ENCODE results near the gene BPI.
"Not testable (repeated sequence)": the region's sequence is repeated elsewhere in the genome, so short reads cannot be mapped to it uniquely, and the experiment has no call there.

The BPI gene

GRCh38 chr20:38304845-38305447 lies 990 bp downstream of the BPI start:
- DNase-seq (ENCODE audit: low spot score), result peak; percentile 17

GRCh38 chr20:38305541-38305940 lies 1.6 kb downstream of the BPI start:
- no peak for DNase-seq (ENCODE audit: low spot score)

GRCh38 chr20:38306379-38306778 lies 2.4 kb downstream of the BPI start:
- no peak for DNase-seq (ENCODE audit: low spot score)

GRCh38 chr20:38307371-38308046 lies 3.6 kb downstream of the BPI start:
- no peak for DNase-seq (ENCODE audit: low spot score)

GRCh38 chr20:38308047-38308438 lies 4.1 kb downstream of the BPI start:
- DNase-seq (ENCODE audit: low spot score), result no peak

GRCh38 chr20:38308447-38308846 lies 4.5 kb downstream of the BPI start:
- no peak for DNase-seq (ENCODE audit: low spot score)

GRCh38 chr20:38311091-38311490 lies 7.1 kb downstream of the BPI start:
- DNase-seq (ENCODE audit: low spot score), result no peak

- no peak for DNase-seq (ENCODE audit: low spot score)
These were observed 7.5 kb downstream of the BPI start for GRCh38 chr20:38311491-38311890.

GRCh38 chr20:38313676-38314075 lies 9.7 kb downstream of the BPI start:
- DNase-seq (ENCODE audit: low spot score), result no peak

- DNase-seq (ENCODE audit: low spot score), result not testable (repeated sequence)
These were observed 10.4 kb downstream of the BPI start for GRCh38 chr20:38314350-38314749.

GRCh38 chr20:38315290-38315966 lies 11.5 kb downstream of the BPI start:
- DNase-seq (ENCODE audit: low spot score), result no peak

- no peak for DNase-seq (ENCODE audit: low spot score)
These were observed 12.4 kb downstream of the BPI start for GRCh38 chr20:38316341-38316740.

GRCh38 chr20:38317422-38317821 lies 13.5 kb downstream of the BPI start:
- no peak for DNase-seq (ENCODE audit: low spot score)

GRCh38 chr20:38320221-38320620 lies 16.3 kb downstream of the BPI start:
- DNase-seq (ENCODE audit: low spot score), result no peak

- peak; percentile 50 for DNase-seq (ENCODE audit: low spot score)
These were observed 18.1 kb downstream of the BPI start for GRCh38 chr20:38321959-38322598.

- no peak for DNase-seq (ENCODE audit: low spot score)
These were observed 20.2 kb downstream of the BPI start for GRCh38 chr20:38324159-38324558.

GRCh38 chr20:38325167-38325566 lies 21.2 kb downstream of the BPI start:
- no peak for DNase-seq (ENCODE audit: low spot score)

- no peak for DNase-seq (ENCODE audit: low spot score)
These were observed 21.9 kb downstream of the BPI start for GRCh38 chr20:38325905-38326304.

- no peak for DNase-seq (ENCODE audit: low spot score)
These were observed 22.4 kb downstream of the BPI start for GRCh38 chr20:38326309-38326708.

GRCh38 chr20:38330638-38331037 lies 26.7 kb downstream of the BPI start:
- DNase-seq (ENCODE audit: low spot score), result no peak

- DNase-seq (ENCODE audit: low spot score), result no peak
These were observed 27.3 kb downstream of the BPI start for GRCh38 chr20:38331245-38331644.

- no peak for DNase-seq (ENCODE audit: low spot score)
These were observed 27.9 kb downstream of the BPI start for GRCh38 chr20:38331814-38332213.

- no peak for DNase-seq (ENCODE audit: low spot score)
These were observed 30.1 kb downstream of the BPI start for GRCh38 chr20:38334016-38334415.
